Skeletal muscle satellite cell (primary cell): Measurements from ENCODE around the gene PTPN11.
"Not testable (repeated sequence)": the region's sequence is repeated elsewhere in the genome, so short reads cannot be mapped to it uniquely, and the experiment has no call there.

Source experiments
- H3K27me3 ChIP-seq: 2 replicates; pipeline ENCODE4 v1.7.0; 2013; ENCODE audit warnings: low read length; ENCODE audit not compliant: control insufficient read depth, insufficient read depth
- H3K36me3 ChIP-seq: 2 replicates; pipeline ENCODE4 v1.7.0; 2013; ENCODE audit warnings: mild to moderate bottlenecking, control low read depth, low read length; ENCODE audit not compliant: insufficient read depth
- H3K4me1 ChIP-seq: 2 replicates; pipeline ENCODE4 v1.7.0; 2013; ENCODE audit warnings: low read length; ENCODE audit not compliant: control insufficient read depth, insufficient read depth
- H3K4me2 ChIP-seq: 2 replicates; pipeline ENCODE4 v1.7.0; 2013; ENCODE audit warnings: mild to moderate bottlenecking, low read length
- H3K4me3 ChIP-seq: 2 replicates; pipeline ENCODE4 v1.7.0; 2013; ENCODE audit warnings: low read length
- H3K9ac ChIP-seq: 2 replicates; pipeline ENCODE4 v1.7.0; 2013; ENCODE audit warnings: mild to moderate bottlenecking, low read depth, low read length, moderate library complexity
- H3K9me3 ChIP-seq: replicated peaks from 2 replicates; pipeline ENCODE4 v1.7.0; 2013; ENCODE audit warnings: mild to moderate bottlenecking, control low read depth, low read length

The PTPN11 gene

DNA sequence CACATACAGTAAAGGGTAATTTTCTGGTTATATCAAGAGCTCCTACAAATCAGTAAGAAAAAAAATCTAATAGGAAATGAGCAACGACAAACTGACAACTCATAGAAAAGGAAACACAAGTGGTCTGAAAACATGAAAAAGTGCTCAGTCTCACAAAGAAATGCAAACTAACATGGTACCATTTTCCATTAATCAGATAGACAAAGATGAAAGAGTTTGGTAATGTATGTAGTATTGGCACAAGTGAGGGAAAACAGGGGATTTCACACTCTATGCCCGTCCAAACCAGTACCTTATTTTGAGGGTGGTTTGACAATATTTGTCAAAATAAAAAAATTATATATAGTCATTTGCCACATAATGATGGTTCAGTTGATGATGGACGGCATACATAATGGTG is 13.2 kb downstream of the PTPN11 start:
- H3K36me3 ChIP-seq, result peaks cover 6% of the 10 kb centered on the region
- no peaks in the 10 kb centered on the region for H3K9me3 ChIP-seq

DNA sequence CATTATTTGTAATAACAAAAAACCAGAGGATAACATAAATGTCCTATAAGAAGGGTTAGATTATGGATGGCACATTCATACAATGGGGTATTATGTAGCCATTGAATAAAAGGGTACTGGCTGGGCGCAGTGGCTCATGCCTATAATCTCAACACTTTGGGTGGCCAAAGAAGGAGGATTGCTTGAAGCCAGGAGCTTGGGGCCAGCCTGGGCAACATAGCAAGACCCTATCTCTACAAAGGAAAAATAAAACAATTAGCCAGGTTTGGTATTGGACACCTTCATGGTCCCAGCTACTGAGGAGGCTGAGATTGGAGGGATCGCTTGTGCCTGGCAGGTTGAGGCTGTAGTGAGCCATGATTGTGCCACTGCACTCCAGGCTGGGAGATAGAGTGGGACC is 14.8 kb downstream of the PTPN11 start:
- Histone ChIP-seq H3K9ac (no peak overlapping the region), H3K4me3 (no peak overlapping the region), H3K9me3 (no peaks in the 10 kb centered on the region), H3K36me3 (peaks cover 6% of the 10 kb centered on the region), H3K4me2 (no peak overlapping the region), H3K27me3 (no peaks in the 10 kb centered on the region), H3K4me1 (no peaks in the 10 kb centered on the region)

More for the DNA sequence above, 13.2 kb downstream of the PTPN11 start:
- Histone ChIP-seq H3K4me3 (no peak overlapping the region), H3K27me3 (no peaks in the 10 kb centered on the region), H3K9ac (no peak overlapping the region), H3K4me2 (no peak overlapping the region), H3K4me1 (no peaks in the 10 kb centered on the region)

DNA sequence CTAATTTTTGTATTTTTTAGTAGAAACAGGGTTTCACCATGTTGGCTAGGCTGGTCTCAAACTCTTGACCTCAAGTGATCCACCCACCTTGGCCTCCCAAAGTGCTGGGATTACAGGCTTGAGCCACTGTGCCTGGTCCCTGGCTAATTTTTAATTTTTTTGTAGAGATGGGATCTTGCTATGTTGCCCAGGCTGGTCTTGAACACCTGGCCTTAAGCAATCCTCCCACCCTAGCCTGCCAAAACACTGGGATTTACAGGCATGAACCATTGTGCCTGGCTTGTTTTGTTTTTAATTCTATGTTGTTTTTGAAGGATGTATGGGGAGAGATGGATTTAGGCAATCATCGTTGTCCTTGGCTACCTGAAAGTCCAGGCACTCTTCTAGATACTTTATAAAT is 19.9 kb downstream of the PTPN11 start:
- not testable (repeated sequence) for H3K36me3 ChIP-seq, H3K4me3 ChIP-seq, H3K4me1 ChIP-seq, H3K9ac ChIP-seq, H3K27me3 ChIP-seq, H3K4me2 ChIP-seq, H3K9me3 ChIP-seq

DNA sequence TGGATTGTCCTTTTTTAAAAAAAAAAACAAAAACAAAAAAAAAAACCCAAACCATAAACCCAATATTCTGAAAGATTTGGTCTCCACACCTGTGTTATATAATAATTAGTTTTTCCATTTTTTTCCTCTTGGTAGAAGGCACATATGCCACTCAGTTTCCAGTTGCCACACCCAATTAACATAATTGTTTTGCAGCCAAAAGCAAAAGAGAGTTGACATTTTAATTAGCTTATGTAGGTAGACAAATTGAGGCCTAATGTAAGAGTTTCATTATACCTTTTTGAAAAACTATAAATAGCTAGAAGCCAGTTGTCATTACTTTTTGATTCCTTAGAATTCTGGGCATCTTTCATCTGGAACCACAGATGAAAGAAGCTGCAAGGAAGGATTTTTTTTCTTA is 21.0 kb downstream of the PTPN11 start:
- Histone ChIP-seq H3K4me2 (no peak overlapping the region), H3K9ac (no peak overlapping the region), H3K4me1 (no peaks in the 10 kb centered on the region), H3K27me3 (no peaks in the 10 kb centered on the region), H3K4me3 (no peak overlapping the region), H3K9me3 (no peaks in the 10 kb centered on the region), H3K36me3 (no peaks in the 10 kb centered on the region)

DNA sequence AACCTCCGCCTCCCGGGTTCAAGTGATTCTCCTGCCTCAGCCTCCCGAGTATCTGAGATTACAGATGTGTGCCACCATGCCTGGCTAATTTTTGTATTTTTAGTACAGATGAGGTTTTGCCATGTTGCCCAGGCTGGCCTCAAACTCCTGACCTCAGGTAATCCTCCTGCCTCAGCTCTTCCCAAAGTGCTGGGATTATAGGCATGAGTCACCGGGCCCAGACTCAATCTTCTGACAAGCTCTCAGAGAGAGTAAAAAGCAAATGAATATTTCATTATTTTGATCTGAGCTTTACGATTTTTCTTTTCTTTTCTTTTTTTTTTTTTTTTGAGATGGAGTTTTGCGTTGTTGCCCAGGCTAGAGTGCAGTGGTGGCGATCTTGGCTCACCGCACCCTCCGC is 21.9 kb downstream of the PTPN11 start:
- H3K4me2 ChIP-seq, H3K9ac ChIP-seq, H3K36me3 ChIP-seq, H3K4me3 ChIP-seq, H3K27me3 ChIP-seq, H3K4me1 ChIP-seq, H3K9me3 ChIP-seq: not testable (repeated sequence)

DNA sequence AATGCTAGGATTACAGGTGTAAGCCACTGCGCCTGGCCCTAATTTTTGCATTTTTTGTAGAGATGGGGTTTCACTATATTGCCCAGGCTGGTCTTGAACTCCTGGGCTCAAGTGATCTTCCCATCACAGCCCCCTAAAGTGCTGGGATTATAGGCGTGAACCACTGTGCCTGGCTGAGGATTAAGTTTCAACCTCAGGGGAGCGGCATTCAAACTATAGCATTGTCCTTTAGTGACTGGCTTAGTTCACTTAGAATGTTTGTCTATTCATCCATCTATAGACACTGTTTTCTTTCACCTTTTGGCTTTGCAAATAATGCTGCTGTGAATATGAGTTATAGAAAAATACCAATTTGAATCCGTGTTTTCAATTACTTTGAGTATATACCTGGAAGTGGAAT is 25.2 kb downstream of the PTPN11 start:
- Histone ChIP-seq H3K9ac (no peak overlapping the region), H3K4me1 (no peaks in the 10 kb centered on the region), H3K36me3 (peaks cover 9% of the 10 kb centered on the region), H3K4me3 (no peak overlapping the region), H3K27me3 (no peaks in the 10 kb centered on the region), H3K9me3 (no peaks in the 10 kb centered on the region), H3K4me2 (no peak overlapping the region)

DNA sequence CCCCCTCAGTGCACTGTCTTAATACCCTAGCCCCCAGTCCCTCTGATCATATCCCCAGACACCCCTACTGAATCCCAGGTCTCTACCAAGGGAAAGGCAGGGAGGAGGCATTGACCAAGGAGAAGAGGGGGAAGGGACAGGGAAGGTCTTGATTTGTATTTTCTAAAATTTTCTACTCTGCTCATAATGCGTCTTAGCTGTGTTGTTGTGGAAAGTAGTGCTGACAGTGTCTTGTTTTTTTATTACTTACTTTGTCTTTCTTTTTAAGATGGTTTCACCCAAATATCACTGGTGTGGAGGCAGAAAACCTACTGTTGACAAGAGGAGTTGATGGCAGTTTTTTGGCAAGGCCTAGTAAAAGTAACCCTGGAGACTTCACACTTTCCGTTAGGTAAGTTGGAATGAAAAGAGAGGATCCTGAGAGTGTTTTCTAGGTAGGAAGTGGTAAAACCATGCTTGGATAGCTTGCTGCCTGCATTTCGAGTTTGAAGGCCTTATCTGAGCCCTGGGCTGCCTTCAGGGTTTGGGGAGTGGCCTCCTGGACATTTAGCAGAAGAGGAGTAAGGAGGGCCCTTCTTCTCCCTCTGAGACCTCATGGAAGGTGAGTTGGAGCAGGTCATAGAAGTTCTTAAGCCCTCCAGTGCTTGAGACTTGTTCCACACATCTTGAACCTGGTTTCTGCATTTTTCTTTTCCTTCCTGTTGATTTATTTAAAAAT is 27.4 kb downstream of the PTPN11 start:
- H3K4me3 ChIP-seq, result no peak overlapping the region
- H3K36me3 ChIP-seq, result peaks cover 17% of the 10 kb centered on the region

DNA sequence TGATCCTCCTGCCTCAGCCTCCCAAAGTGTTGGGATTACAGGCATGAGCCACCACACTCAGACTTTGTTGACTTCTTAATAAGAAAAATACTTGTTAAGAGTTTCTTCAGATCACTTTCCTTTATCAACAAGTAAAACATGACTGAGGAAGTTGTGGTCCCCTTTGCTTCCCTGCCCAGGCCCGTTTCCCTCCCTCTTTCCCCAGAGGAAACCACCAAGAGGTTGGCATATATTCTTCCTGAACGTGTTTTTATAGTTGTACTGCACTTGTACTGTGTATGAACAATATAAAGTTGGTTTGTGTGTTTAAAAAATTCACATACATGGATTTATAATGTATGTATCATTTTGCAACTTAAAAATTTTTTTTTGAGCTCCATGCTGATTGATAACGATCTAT is 28.4 kb downstream of the PTPN11 start:
- H3K9ac ChIP-seq, result no peak overlapping the region
- H3K4me1 ChIP-seq, result no peaks in the 10 kb centered on the region
- no peak overlapping the region for H3K4me2 ChIP-seq
- no peaks in the 10 kb centered on the region for H3K9me3 ChIP-seq
- no peak overlapping the region for H3K4me3 ChIP-seq
- no peaks in the 10 kb centered on the region for H3K27me3 ChIP-seq
- H3K36me3 ChIP-seq, result peaks cover 17% of the 10 kb centered on the region

More for the DNA sequence above, 27.4 kb downstream of the PTPN11 start:
- Histone ChIP-seq H3K27me3 (no peaks in the 10 kb centered on the region), H3K4me1 (no peaks in the 10 kb centered on the region), H3K4me2 (no peak overlapping the region), H3K9me3 (no peaks in the 10 kb centered on the region), H3K9ac (no peak overlapping the region)

DNA sequence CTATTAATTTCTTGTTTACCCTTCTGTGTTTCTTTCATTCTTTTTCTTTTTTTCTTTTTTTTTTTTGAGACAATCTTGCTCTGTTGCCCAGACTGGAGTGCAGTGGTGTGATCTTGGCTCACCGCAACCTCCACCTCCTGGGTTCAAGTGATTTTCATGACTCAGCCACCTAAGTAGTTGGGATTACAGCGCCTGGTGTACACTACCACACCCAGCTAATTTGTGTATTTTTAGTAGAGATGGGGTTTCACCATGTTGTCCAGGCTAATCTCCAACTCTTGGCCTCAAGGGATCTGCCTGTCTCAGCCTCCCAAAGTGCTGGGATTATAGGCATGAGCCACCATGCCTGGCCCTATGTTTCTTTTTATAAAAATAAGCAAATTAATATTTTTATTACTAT is 29.4 kb downstream of the PTPN11 start:
- not testable (repeated sequence) for H3K9me3 ChIP-seq, H3K4me1 ChIP-seq, H3K4me2 ChIP-seq, H3K9ac ChIP-seq, H3K27me3 ChIP-seq, H3K4me3 ChIP-seq
- H3K36me3 ChIP-seq, result peaks cover 18% of the 10 kb centered on the region

DNA sequence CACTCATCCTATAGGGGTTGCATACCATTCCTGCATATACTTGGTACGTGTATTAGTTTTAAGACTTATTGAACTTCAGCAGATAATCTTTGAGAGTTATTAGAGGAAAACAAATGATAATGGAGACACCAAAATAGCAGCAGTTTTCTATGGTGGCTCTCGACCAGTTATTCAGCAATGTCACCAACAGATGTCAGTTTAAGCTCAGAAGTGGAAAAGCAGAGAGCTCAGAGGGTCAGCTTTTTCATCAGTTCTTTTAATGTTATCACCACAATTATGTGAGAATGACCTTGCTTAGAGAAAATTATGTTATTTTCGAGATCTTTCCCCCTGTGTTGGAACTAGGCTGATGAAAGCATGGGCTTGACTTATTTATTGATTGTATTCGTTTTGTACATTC is 32.0 kb downstream of the PTPN11 start:
- Histone ChIP-seq H3K36me3 (peaks cover 36% of the 10 kb centered on the region), H3K27me3 (no peaks in the 10 kb centered on the region), H3K9ac (no peak overlapping the region), H3K9me3 (no peaks in the 10 kb centered on the region), H3K4me2 (no peak overlapping the region), H3K4me1 (no peaks in the 10 kb centered on the region), H3K4me3 (no peak overlapping the region)

DNA sequence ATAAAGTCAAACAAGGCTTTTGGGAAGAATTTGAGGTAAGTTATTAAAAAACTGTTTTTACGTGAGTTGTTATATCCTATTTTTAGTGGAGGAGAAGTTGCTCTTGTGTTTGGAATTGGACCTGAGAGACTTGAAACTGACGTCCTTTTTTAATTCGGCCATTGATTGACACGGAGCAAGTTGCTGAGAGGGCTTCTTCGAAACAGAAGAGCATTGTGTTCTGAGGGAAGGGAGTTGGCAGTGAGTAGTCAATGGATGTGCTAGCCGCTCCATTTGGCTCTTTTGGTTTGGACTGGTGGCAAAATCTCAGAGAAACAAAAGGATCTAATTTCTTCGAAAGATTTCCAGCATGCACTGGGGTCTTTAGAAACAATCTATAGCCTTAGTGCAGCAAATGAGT is 37.3 kb downstream of the PTPN11 start:
- Histone ChIP-seq H3K9ac (no peak overlapping the region), H3K27me3 (no peaks in the 10 kb centered on the region), H3K36me3 (peaks cover 44% of the 10 kb centered on the region), H3K4me2 (no peak overlapping the region), H3K4me1 (no peaks in the 10 kb centered on the region), H3K9me3 (no peaks in the 10 kb centered on the region), H3K4me3 (no peak overlapping the region)

DNA sequence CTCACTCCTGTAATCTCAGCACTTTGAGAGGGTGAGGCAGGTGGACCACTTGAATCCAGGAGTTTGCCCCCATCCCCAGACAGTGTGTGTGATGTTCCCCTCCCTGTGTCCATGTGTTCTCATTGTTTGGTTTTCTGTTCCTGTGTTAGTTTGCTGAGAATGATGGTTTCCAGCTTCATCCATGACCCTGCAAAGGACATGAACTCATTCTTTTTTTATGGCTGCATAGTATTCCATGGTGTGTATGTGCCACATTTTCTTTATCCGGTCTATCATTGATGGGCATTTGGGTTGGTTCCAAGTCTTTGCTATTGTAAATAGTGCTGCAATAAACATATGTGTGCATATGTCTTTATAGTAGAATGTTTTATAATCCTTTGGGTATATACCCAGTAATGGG is 38.4 kb downstream of the PTPN11 start:
- not testable (repeated sequence) for H3K4me3 ChIP-seq, H3K9ac ChIP-seq, H3K4me1 ChIP-seq, H3K27me3 ChIP-seq, H3K9me3 ChIP-seq, H3K4me2 ChIP-seq
- H3K36me3 ChIP-seq, result peaks cover 44% of the 10 kb centered on the region
